ENCODE measurements around the gene THSD4.
"Not testable (repeated sequence)": the region's sequence is repeated elsewhere in the genome, so short reads cannot be mapped to it uniquely, and the experiment has no call there.

The THSD4 gene

GRCh38 chr15:71385457-71385856 is 270.2 kb downstream of the THSD4 start:
- DNase-seq (ENCODE audit: low read depth): no peak

GRCh38 chr15:71386005-71386404 is 270.7 kb downstream of the THSD4 start:
- DNase-seq (ENCODE audit: low read depth): no peak

- DNase-seq (ENCODE audit: low read depth): no peak
Observed at GRCh38 chr15:71386448-71387236, 271.4 kb downstream of the THSD4 start.

GRCh38 chr15:71387810-71388209 is 272.5 kb downstream of the THSD4 start:
- DNase-seq (ENCODE audit: low read depth): no peak

GRCh38 chr15:71390096-71390495 is 274.8 kb downstream of the THSD4 start:
- no peak for DNase-seq (ENCODE audit: low read depth)

GRCh38 chr15:71391421-71392088 is 276.3 kb downstream of the THSD4 start:
- DNase-seq (ENCODE audit: low read depth): no peak

GRCh38 chr15:71392861-71393283 is 277.6 kb downstream of the THSD4 start:
- DNase-seq (ENCODE audit: low read depth): no peak

GRCh38 chr15:71393383-71393782 is 278.1 kb downstream of the THSD4 start:
- DNase-seq (ENCODE audit: low read depth): no peak

GRCh38 chr15:71396536-71397125 is 281.4 kb downstream of the THSD4 start:
- no peak for DNase-seq (ENCODE audit: low read depth)

- no peak for DNase-seq (ENCODE audit: low read depth)
Observed at GRCh38 chr15:71397377-71397776, 282.1 kb downstream of the THSD4 start.

GRCh38 chr15:71400294-71400693 is 285.0 kb downstream of the THSD4 start:
- peak; percentile 7 for DNase-seq (ENCODE audit: low read depth)

- not testable (repeated sequence) for DNase-seq (ENCODE audit: low read depth)
Observed at GRCh38 chr15:71401728-71402127, 286.5 kb downstream of the THSD4 start.

- DNase-seq (ENCODE audit: low read depth): no peak
Observed at GRCh38 chr15:71409541-71409940, 294.3 kb downstream of the THSD4 start.

- DNase-seq (ENCODE audit: low read depth): no peak
Observed at GRCh38 chr15:71410347-71410746, 295.1 kb downstream of the THSD4 start.

- DNase-seq (ENCODE audit: low read depth): no peak
Observed at GRCh38 chr15:71411538-71412482, 296.5 kb downstream of the THSD4 start.

- DNase-seq (ENCODE audit: low read depth): no peak
Observed at GRCh38 chr15:71413419-71413818, 298.1 kb downstream of the THSD4 start.

GRCh38 chr15:71414853-71415252 is 299.6 kb downstream of the THSD4 start:
- no peak for DNase-seq (ENCODE audit: low read depth)

- no peak for DNase-seq (ENCODE audit: low read depth)
Observed at GRCh38 chr15:71422530-71423259, 307.4 kb downstream of the THSD4 start.

GRCh38 chr15:71424765-71425164 is 309.5 kb downstream of the THSD4 start:
- peak; percentile 0 for DNase-seq (ENCODE audit: low read depth)

GRCh38 chr15:71425388-71425787 is 310.1 kb downstream of the THSD4 start:
- peak; percentile 0 for DNase-seq (ENCODE audit: low read depth)

- DNase-seq (ENCODE audit: low read depth): no peak
Observed at GRCh38 chr15:71426792-71427191, 311.5 kb downstream of the THSD4 start.

Data from fibroblast of gingiva (primary cell).